Mesenteric fat pad (tissue), 1 donor: ENCODE data around the gene PLD2. TPM values are rescaled to one million over a fixed set of nuclear protein-coding genes. Genes with fewer than 3 reads are reported as not detected.
"Not testable (repeated sequence)": the region's sequence is repeated elsewhere in the genome, so short reads cannot be mapped to it uniquely, and the experiment has no call there.

Experiments used
- DNase-seq: peaks from one replicate; pipeline ENCODE4 v3.0.0-alpha.2; 2020; ENCODE audit warnings: low spot score
- total RNA-seq: library from RNA; stranded (reverse); fragmentation: NEBNext Ultra II Directional; extraction: Animal tissue kit (Norgen Biotek cat#: 25700); gene quantifications from one replicate; pipeline ENCODE4 v1.2.1, GENCODE V29; 2021
- donor health status: DM: yes; HTN: yes; CAD: no.

PLD2 gene
- total RNA-seq, 1 donor from 2014 or later, result 22.8 TPM

- DNase-seq, result no peak
These were observed 50.0 kb downstream of the PLD2 start for GRCh38 chr17:4856937-4857314.

- not testable (repeated sequence) for DNase-seq
These were observed 50.4 kb downstream of the PLD2 start for GRCh38 chr17:4857347-4857746.

GRCh38 chr17:4858068-4858881 is 51.3 kb downstream of the PLD2 start:
- DNase-seq, result no peak

- DNase-seq, result no peak
These were observed 51.9 kb downstream of the PLD2 start for GRCh38 chr17:4858882-4859260.

GRCh38 chr17:4859816-4860625 is 53.1 kb downstream of the PLD2 start:
- DNase-seq, result no peak

- DNase-seq, result no peak
These were observed 53.7 kb downstream of the PLD2 start for GRCh38 chr17:4860651-4861050.

GRCh38 chr17:4861052-4861451 is 54.1 kb downstream of the PLD2 start:
- DNase-seq, result no peak

- DNase-seq, result no peak
These were observed 55.8 kb downstream of the PLD2 start for GRCh38 chr17:4862720-4863119.

- DNase-seq, result no peak
These were observed 56.4 kb downstream of the PLD2 start for GRCh38 chr17:4863321-4863720.

- DNase-seq, result not testable (repeated sequence)
These were observed 60.6 kb downstream of the PLD2 start for GRCh38 chr17:4867535-4867934.

GRCh38 chr17:4869058-4869998 is 62.4 kb downstream of the PLD2 start:
- DNase-seq, result not testable (repeated sequence)

GRCh38 chr17:4870855-4871254 is 63.9 kb downstream of the PLD2 start:
- DNase-seq, result no peak

- DNase-seq, result no peak
These were observed 65.8 kb downstream of the PLD2 start for GRCh38 chr17:4872786-4873185.

Other genes starting within 250 kb of the PLD2 start
- not detected for gene GGT6, start 246.6 kb upstream of the PLD2 start, total RNA-seq
- 0.74 TPM for gene SMTNL2, start 222.6 kb upstream of the PLD2 start, total RNA-seq
- gene ALOX15, start 165.5 kb upstream of the PLD2 start, total RNA-seq, result not detected
- gene PELP1, start 103.0 kb upstream of the PLD2 start, total RNA-seq, result 29.3 TPM
- gene ARRB2, start 96.5 kb upstream of the PLD2 start, total RNA-seq, result 131 TPM
- gene MED11, start 75.7 kb upstream of the PLD2 start, total RNA-seq, result 16.1 TPM
- gene ZMYND15, start 67.3 kb upstream of the PLD2 start, total RNA-seq, result 2.9 TPM
- gene CXCL16, start 67.2 kb upstream of the PLD2 start, total RNA-seq, result 51.3 TPM
- gene TM4SF5, start 35.3 kb upstream of the PLD2 start, total RNA-seq, result not detected
- 6.9 TPM for gene VMO1, start 20.8 kb upstream of the PLD2 start, total RNA-seq
- gene GLTPD2, start 18.2 kb upstream of the PLD2 start, total RNA-seq, result not detected
- gene PSMB6, start 11.0 kb upstream of the PLD2 start, total RNA-seq, result 109 TPM
- 60.3 TPM for gene MINK1, start 26.2 kb downstream of the PLD2 start, total RNA-seq
- 3.0 TPM for gene C17orf107, start 92.4 kb downstream of the PLD2 start, total RNA-seq
- gene CHRNE, start 95.9 kb downstream of the PLD2 start, total RNA-seq, result 1.6 TPM
- gene GP1BA, start 125.1 kb downstream of the PLD2 start, total RNA-seq, result not detected
- gene SLC25A11, start 132.9 kb downstream of the PLD2 start, total RNA-seq, result 50.0 TPM
- gene RNF167, start 133.1 kb downstream of the PLD2 start, total RNA-seq, result 63.3 TPM
- 575 TPM for gene PFN1, start 141.4 kb downstream of the PLD2 start, total RNA-seq
- 4.0 TPM for gene ENO3, start 144.0 kb downstream of the PLD2 start, total RNA-seq
- gene SPAG7, start 160.7 kb downstream of the PLD2 start, total RNA-seq, result 55.5 TPM
- 53.8 TPM for gene CAMTA2, start 180.5 kb downstream of the PLD2 start, total RNA-seq
- 0.71 TPM for gene INCA1, start 190.4 kb downstream of the PLD2 start, total RNA-seq
- gene KIF1C, start 190.8 kb downstream of the PLD2 start, total RNA-seq, result 213 TPM
- gene SLC52A1, start 228.3 kb downstream of the PLD2 start, total RNA-seq, result 0.22 TPM